ENCODE results near the gene TWF1. TPM values are rescaled to one million over a fixed set of nuclear protein-coding genes. Genes with fewer than 3 reads are reported as not detected.
"Not testable (repeated sequence)": the region's sequence is repeated elsewhere in the genome, so short reads cannot be mapped to it uniquely, and the experiment has no call there.

The TWF1 gene
- total RNA-seq, 2 donors from 2014 or later, result 25.1 to 28.0 TPM

- Histone ChIP-seq H3K36me3 (ENCODE audit: control insufficient read depth, insufficient read depth, low read length) (no peaks in the 10 kb centered on the region), H3K9me3 (ENCODE audit: control insufficient read depth, low read length) (no peaks in the 10 kb centered on the region), H3K4me3 (ENCODE audit: low read length) (peak overlapping the region; percentile 85), H3K9ac (ENCODE audit: extremely low read depth, low read length, poor library complexity, severe bottlenecking) (peak overlapping the region; percentile 50), H3K27ac (ENCODE audit: low read depth, low read length) (no peak overlapping the region), H3K27me3 (ENCODE audit: control insufficient read depth, insufficient read depth, low read length, poor library complexity, severe bottlenecking) (no peaks in the 10 kb centered on the region), H3K4me1 (ENCODE audit: control insufficient read depth, insufficient read depth, low read length) (no peaks in the 10 kb centered on the region)
- Mint-ChIP-seq H3K4me1 (peaks cover 30% of the 10 kb centered on the region), H3K4me3 (peak overlapping the region; percentile 81), H3K27ac (peak overlapping the region; percentile 89), H3K9me3 (no peaks in the 10 kb centered on the region), H3K36me3 (ENCODE audit: low read depth) (peaks cover 17% of the 10 kb centered on the region), H3K27me3 (ENCODE audit: insufficient read depth) (no peaks in the 10 kb centered on the region)
- TF ChIP-seq CTCF (conservative IDR thresholded peaks at IDR 0.05), result no peak
- no peak for DNase-seq
- WGBS, 2 experiments (ENCODE audit: insufficient coverage in 1 of 2, insufficient read length in 1 of 2), result 23 to 33% methylated on average over 4 to 18 of the region's 18 CpGs
Observed at GRCh38 chr12:43758247-43758727, 47.8 kb downstream of the TWF1 start.

GRCh38 chr12:43754015-43754414, 52.1 kb downstream of the TWF1 start:
- no peaks in the 10 kb centered on the region for H3K27me3 Mint-ChIP-seq (ENCODE audit: insufficient read depth)
- H3K4me1 ChIP-seq (ENCODE audit: control insufficient read depth, insufficient read depth, low read length), result no peaks in the 10 kb centered on the region
- no peak for DNase-seq
- no peak overlapping the region for H3K9ac ChIP-seq (ENCODE audit: extremely low read depth, low read length, poor library complexity, severe bottlenecking)
- no peaks in the 10 kb centered on the region for H3K9me3 ChIP-seq (ENCODE audit: control insufficient read depth, low read length)
- no peaks in the 10 kb centered on the region for H3K27me3 ChIP-seq (ENCODE audit: control insufficient read depth, insufficient read depth, low read length, poor library complexity, severe bottlenecking)
- H3K27ac Mint-ChIP-seq, result no peak overlapping the region
- no peak overlapping the region for H3K4me3 Mint-ChIP-seq
- H3K36me3 Mint-ChIP-seq (ENCODE audit: low read depth), result peaks cover 43% of the 10 kb centered on the region
- H3K36me3 ChIP-seq (ENCODE audit: control insufficient read depth, insufficient read depth, low read length), result no peaks in the 10 kb centered on the region
- H3K27ac ChIP-seq (ENCODE audit: low read depth, low read length), result no peak overlapping the region
- WGBS, 2 experiments (ENCODE audit: insufficient coverage in 1 of 2, insufficient read length in 1 of 2), result 88 to 90% methylated on average over 2 of the region's 3 CpGs
- no peak overlapping the region for H3K4me3 ChIP-seq (ENCODE audit: low read length)
- H3K4me1 Mint-ChIP-seq, result peaks cover 4% of the 10 kb centered on the region
- TF ChIP-seq CTCF (conservative IDR thresholded peaks at IDR 0.05), result no peak
- H3K9me3 Mint-ChIP-seq, result peaks cover 7% of the 10 kb centered on the region

GRCh38 chr12:43751360-43751759, 54.8 kb downstream of the TWF1 start:
- peaks cover 44% of the 10 kb centered on the region for H3K36me3 Mint-ChIP-seq (ENCODE audit: low read depth)
- not testable (repeated sequence) for H3K9me3 ChIP-seq (ENCODE audit: control insufficient read depth, low read length); DNase-seq; H3K4me1 Mint-ChIP-seq; H3K27ac ChIP-seq (ENCODE audit: low read depth, low read length); H3K27me3 ChIP-seq (ENCODE audit: control insufficient read depth, insufficient read depth, low read length, poor library complexity, severe bottlenecking); H3K9ac ChIP-seq (ENCODE audit: extremely low read depth, low read length, poor library complexity, severe bottlenecking); H3K27ac Mint-ChIP-seq; H3K4me1 ChIP-seq (ENCODE audit: control insufficient read depth, insufficient read depth, low read length); H3K4me3 ChIP-seq (ENCODE audit: low read length); H3K9me3 Mint-ChIP-seq; H3K36me3 ChIP-seq (ENCODE audit: control insufficient read depth, insufficient read depth, low read length); H3K4me3 Mint-ChIP-seq; H3K27me3 Mint-ChIP-seq (ENCODE audit: insufficient read depth)
- WGBS, 2 experiments (ENCODE audit: insufficient coverage in 1 of 2, insufficient read length in 1 of 2), result 100% methylated on average over 1 of the region's 6 CpGs; no CpG with 5 or more reads in 1 of the 2 experiments

GRCh38 chr12:43750814-43751213, 55.3 kb downstream of the TWF1 start:
- Histone ChIP-seq H3K4me3 (ENCODE audit: low read length) (no peak overlapping the region), H3K9me3 (ENCODE audit: control insufficient read depth, low read length) (no peaks in the 10 kb centered on the region), H3K27me3 (ENCODE audit: control insufficient read depth, insufficient read depth, low read length, poor library complexity, severe bottlenecking) (no peaks in the 10 kb centered on the region), H3K9ac (ENCODE audit: extremely low read depth, low read length, poor library complexity, severe bottlenecking) (no peak overlapping the region), H3K4me1 (ENCODE audit: control insufficient read depth, insufficient read depth, low read length) (no peaks in the 10 kb centered on the region), H3K36me3 (ENCODE audit: control insufficient read depth, insufficient read depth, low read length) (no peaks in the 10 kb centered on the region), H3K27ac (ENCODE audit: low read depth, low read length) (no peak overlapping the region)
- peaks cover 7% of the 10 kb centered on the region for H3K9me3 Mint-ChIP-seq
- no peaks in the 10 kb centered on the region for H3K4me1 Mint-ChIP-seq
- WGBS, 2 experiments (ENCODE audit: insufficient coverage in 1 of 2, insufficient read length in 1 of 2), result 81 to 100% methylated on average over 1 to 2 of the region's 3 CpGs
- no peaks in the 10 kb centered on the region for H3K27me3 Mint-ChIP-seq (ENCODE audit: insufficient read depth)
- H3K4me3 Mint-ChIP-seq, result no peak overlapping the region
- no peak overlapping the region for H3K27ac Mint-ChIP-seq
- H3K36me3 Mint-ChIP-seq (ENCODE audit: low read depth), result peaks cover 45% of the 10 kb centered on the region
- no peak for TF ChIP-seq CTCF (conservative IDR thresholded peaks at IDR 0.05)
- no peak for DNase-seq
